H1 (cell line): Measurements from ENCODE around the gene DOCK9.

Experiments used
- EP300 ChIP-seq, 2 experiments: IDR thresholded peaks; 1 replicate in 1 of 2; 2 replicates in 1 of 2; pipeline ENCODE4 v1.6.1; 2011 to 2012; ENCODE audit warnings: low read depth in 2 of 2, low read length in 2 of 2, mild to moderate bottlenecking in 2 of 2, borderline replicate concordance in 1 of 2, inconsistent platforms in 1 of 2, moderate library complexity in 1 of 2
- EZH2 ChIP-seq: fragments of 200-600 bp; sonication (generic); IDR thresholded peaks from 2 replicates; pipeline ENCODE4 v1.7.1; 2012; ENCODE audit warnings: low read depth, mild to moderate bottlenecking, moderate library complexity, low read length, inconsistent platforms; ENCODE audit not compliant: severe bottlenecking
- HDAC6 ChIP-seq: IDR thresholded peaks from one replicate; pipeline ENCODE4 v1.7.1; 2012; ENCODE audit warnings: low read depth, mild to moderate bottlenecking, inconsistent platforms, low read length, moderate library complexity
- JUN ChIP-seq: IDR thresholded peaks from 2 replicates; pipeline ENCODE4 v1.6.1; 2011; ENCODE audit warnings: low read depth, mild to moderate bottlenecking, improper control_type of control experiment, low read length
- POLR2A ChIP-seq, 2 experiments: IDR thresholded peaks; 1 replicate in 1 of 2; 2 replicates in 1 of 2; pipeline ENCODE4 v1.6.1; 2011; ENCODE audit warnings: low read depth in 2 of 2, low read length in 2 of 2, mild to moderate bottlenecking in 2 of 2; ENCODE audit errors: control extremely low read depth in 1 of 2
- RFX5 ChIP-seq: IDR thresholded peaks from 2 replicates; pipeline ENCODE4 v1.6.1; 2011; ENCODE audit warnings: low read depth, low read length, improper control_type of control experiment, borderline replicate concordance
- SP1 ChIP-seq: IDR thresholded peaks from 2 replicates; pipeline ENCODE4 v1.6.1; 2011; ENCODE audit warnings: low read depth, low read length
- SP2 ChIP-seq: IDR thresholded peaks from 2 replicates; pipeline ENCODE4 v1.6.1; 2012; ENCODE audit warnings: mild to moderate bottlenecking, low read length, inconsistent platforms
- TF ChIP-seq, protein P1 (sequence below): IDR thresholded peaks from 2 replicates; pipeline ENCODE4 v1.6.1; 2012; ENCODE audit warnings: inconsistent platforms
- TF ChIP-seq, protein P2 (sequence below), 3 experiments: IDR thresholded peaks; 1 replicate in 2 of 3; 2 replicates in 1 of 3; pipeline versions ENCODE4 v1.5.1 to v1.6.1; 2011; ENCODE audit warnings: low read length in 3 of 3, mild to moderate bottlenecking in 3 of 3, inconsistent platforms in 2 of 3, low read depth in 1 of 3, moderate library complexity in 1 of 3; ENCODE audit not compliant: insufficient read depth in 1 of 3; ENCODE audit errors: control extremely low read depth in 1 of 3

DNA sequence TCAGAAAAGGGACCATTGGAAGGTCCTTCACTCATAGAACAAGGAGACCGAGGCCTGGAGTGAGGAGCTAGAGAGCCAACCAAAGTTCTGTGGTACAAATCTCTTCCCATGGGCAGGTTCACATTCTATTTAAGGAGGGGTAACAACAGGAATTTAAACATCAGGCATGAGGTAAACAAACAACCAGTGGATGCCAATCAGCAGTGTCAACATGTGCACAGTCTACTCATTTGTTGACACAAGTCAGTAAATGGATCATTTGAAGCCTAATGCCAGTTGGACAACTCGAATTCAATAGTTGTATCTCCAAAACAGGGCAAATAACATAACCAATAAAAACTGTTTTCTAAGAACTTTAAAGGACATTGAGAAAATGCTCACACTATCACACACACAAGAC is 6.3 kb upstream of the DOCK9 start:
- TF ChIP-seq, protein P1, sequence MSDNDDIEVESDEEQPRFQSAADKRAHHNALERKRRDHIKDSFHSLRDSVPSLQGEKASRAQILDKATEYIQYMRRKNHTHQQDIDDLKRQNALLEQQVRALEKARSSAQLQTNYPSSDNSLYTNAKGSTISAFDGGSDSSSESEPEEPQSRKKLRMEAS = no peak
- TF ChIP-seq, protein P2, sequence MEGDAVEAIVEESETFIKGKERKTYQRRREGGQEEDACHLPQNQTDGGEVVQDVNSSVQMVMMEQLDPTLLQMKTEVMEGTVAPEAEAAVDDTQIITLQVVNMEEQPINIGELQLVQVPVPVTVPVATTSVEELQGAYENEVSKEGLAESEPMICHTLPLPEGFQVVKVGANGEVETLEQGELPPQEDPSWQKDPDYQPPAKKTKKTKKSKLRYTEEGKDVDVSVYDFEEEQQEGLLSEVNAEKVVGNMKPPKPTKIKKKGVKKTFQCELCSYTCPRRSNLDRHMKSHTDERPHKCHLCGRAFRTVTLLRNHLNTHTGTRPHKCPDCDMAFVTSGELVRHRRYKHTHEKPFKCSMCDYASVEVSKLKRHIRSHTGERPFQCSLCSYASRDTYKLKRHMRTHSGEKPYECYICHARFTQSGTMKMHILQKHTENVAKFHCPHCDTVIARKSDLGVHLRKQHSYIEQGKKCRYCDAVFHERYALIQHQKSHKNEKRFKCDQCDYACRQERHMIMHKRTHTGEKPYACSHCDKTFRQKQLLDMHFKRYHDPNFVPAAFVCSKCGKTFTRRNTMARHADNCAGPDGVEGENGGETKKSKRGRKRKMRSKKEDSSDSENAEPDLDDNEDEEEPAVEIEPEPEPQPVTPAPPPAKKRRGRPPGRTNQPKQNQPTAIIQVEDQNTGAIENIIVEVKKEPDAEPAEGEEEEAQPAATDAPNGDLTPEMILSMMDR (IDR thresholded peaks at IDR 0.05; ENCODE audit: control extremely low read depth in 1 of 3, insufficient read depth in 1 of 3, low read depth in 1 of 3, low read length in 3 of 3) = no peak
- no peak for TF ChIP-seq HDAC6
- TF ChIP-seq POLR2A (IDR thresholded peaks at IDR 0.05; ENCODE audit: control extremely low read depth in 1 of 2, low read depth in 2 of 2, low read length in 2 of 2) = no peak
- no peak for TF ChIP-seq EP300 (IDR thresholded peaks at IDR 0.05; ENCODE audit: borderline replicate concordance in 1 of 2, low read depth in 2 of 2, low read length in 2 of 2)
- TF ChIP-seq JUN = no peak
- no peak for TF ChIP-seq RFX5
- TF ChIP-seq SP2 = no peak
- no peak for TF ChIP-seq EZH2
- TF ChIP-seq SP1 = no peak
